GM12891 (cell line): ENCODE results near the gene FUT4.
"Not testable (repeated sequence)": the region's sequence is repeated elsewhere in the genome, so short reads cannot be mapped to it uniquely, and the experiment has no call there.

ENCODE experiments used
- DNase-seq: peaks from one replicate; pipeline ENCODE4 v3.0.0; 2011; ENCODE audit warnings: low spot score; ENCODE audit not compliant: insufficient read length
- FAIRE-seq: peaks from 2 replicates; lab custom pipeline; 2011; peaks lifted over from hg19 to GRCh38; lab: Jason Lieb, UNC
- PAX5 ChIP-seq: IDR thresholded peaks from 2 replicates; pipeline ENCODE4 v1.6.1; 2011; ENCODE audit warnings: low read length, moderate library complexity, mild to moderate bottlenecking; ENCODE audit not compliant: insufficient read depth, severe bottlenecking
- POLR2A ChIP-seq: IDR thresholded peaks from 2 replicates; pipeline ENCODE4 v1.6.1; 2011; ENCODE audit warnings: low read depth, low read length, control low read depth
- POLR2AphosphoS5 ChIP-seq: IDR thresholded peaks from 2 replicates; pipeline ENCODE4 v1.6.1; 2011; ENCODE audit warnings: low read depth, low read length, control low read depth
- POU2F2 ChIP-seq: IDR thresholded peaks from 2 replicates; pipeline ENCODE4 v1.6.1; 2011; ENCODE audit warnings: low read depth, mild to moderate bottlenecking, control low read depth, low read length, moderate library complexity
- SPI1 ChIP-seq: IDR thresholded peaks from 2 replicates; pipeline ENCODE4 v1.6.1; 2011; ENCODE audit warnings: low read depth, low read length, control low read depth
- TAF1 ChIP-seq: IDR thresholded peaks from 2 replicates; pipeline ENCODE4 v1.6.1; 2011; ENCODE audit warnings: low read depth, low read length, control low read depth

Gene FUT4

GRCh38 chr11:94546886-94547285 lies 3.2 kb downstream of the FUT4 start:
- FAIRE-seq (no peak), DNase-seq (no peak)
- TF ChIP-seq POLR2AphosphoS5 = no peak
- no peak for TF ChIP-seq PAX5
- no peak for TF ChIP-seq POLR2A
- no peak for TF ChIP-seq SPI1
- no peak for TF ChIP-seq POU2F2
- TF ChIP-seq TAF1 = no peak

DNA sequence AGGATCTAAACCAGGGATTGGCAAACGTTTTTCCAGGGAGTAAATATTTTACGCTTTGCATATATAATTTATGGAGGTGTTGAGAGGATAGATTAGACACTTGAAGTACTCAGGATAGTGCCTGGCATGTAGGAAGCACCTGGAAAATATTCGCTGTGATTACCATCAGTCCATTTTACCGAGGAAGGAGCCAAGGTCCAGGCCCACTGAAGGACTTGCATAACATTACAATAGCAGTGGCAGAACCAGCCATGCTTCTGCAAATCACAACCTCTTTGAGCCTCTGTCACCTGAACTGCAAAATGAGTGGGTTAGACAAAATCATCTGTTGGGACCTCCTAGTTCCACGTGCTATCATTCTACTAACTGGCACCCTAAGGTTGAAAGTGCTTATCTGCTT lies 5.4 kb downstream of the FUT4 start:
- no peak for DNase-seq
- no peak for FAIRE-seq

GRCh38 chr11:94550513-94550912 lies 6.8 kb downstream of the FUT4 start:
- DNase-seq (no peak), FAIRE-seq (peak; percentile 52)
- TF ChIP-seq SPI1 (0 out of 2 replicates have a peak, but pooled peaks have one; percentile 12), TAF1 (no peak)

More for the DNA sequence above, 5.4 kb downstream of the FUT4 start:
- TF ChIP-seq TAF1 = no peak
- TF ChIP-seq POLR2A = no peak
- TF ChIP-seq POU2F2 = no peak
- TF ChIP-seq POLR2AphosphoS5 = no peak
- no peak for TF ChIP-seq SPI1
- no peak for TF ChIP-seq PAX5

DNA sequence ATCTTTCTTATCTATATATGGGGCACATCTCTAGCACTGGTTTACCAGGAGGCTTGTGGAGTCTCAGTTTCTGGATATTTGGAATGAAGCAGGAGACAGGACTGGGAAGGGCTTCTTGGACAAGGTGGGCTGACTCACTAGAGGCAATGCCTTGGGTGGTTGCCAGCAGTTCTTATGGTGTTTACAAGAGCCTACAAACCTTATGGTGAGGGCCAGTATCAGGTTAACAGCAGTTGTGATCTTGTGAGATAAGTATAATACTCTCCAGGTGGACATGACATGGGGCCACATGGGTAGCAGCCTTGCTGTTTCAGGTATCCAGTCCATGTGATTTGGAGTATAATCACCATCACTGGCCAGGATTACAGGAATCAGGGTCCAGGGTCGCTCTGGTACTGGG lies 10.2 kb downstream of the FUT4 start:
- DNase-seq (no peak), FAIRE-seq (no peak)
- TF ChIP-seq PAX5 (no peak), TAF1 (no peak), SPI1 (no peak), POLR2A (no peak), POU2F2 (no peak), POLR2AphosphoS5 (no peak)

DNA sequence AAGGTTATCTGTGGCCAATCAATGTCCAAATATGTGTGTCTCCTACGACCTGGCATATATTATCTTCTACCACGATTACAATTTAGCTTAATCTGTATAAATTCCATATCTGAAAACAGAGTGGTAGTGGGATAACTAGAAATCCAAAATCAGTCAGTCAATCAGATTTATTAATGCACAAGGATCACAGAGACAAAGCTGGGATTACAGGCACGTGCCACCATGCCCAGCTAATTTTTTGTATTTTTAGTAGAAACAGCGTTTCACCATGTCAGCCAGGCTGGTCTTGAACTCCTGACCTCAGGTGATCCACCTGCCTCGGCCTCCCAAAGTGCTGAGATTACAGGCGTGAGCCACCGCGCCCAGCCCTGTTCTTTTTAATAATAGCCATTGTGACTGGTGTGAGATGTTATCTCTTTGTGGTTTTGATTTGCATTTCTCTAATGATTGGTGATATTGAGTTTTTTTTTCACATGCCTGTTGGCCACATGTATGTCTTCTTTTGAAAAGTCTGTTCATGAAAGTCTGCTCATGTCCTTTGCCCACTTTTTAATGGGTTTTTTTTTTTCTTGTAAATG lies 12.1 kb downstream of the FUT4 start:
- not testable (repeated sequence) for DNase-seq, FAIRE-seq

- DNase-seq = no peak
- FAIRE-seq = no peak
- TF ChIP-seq TAF1 = no peak
- TF ChIP-seq POLR2A = no peak
- TF ChIP-seq SPI1 = no peak
- no peak for TF ChIP-seq POU2F2
- TF ChIP-seq PAX5 = no peak
- no peak for TF ChIP-seq POLR2AphosphoS5
Observed at GRCh38 chr11:94557421-94557820, 13.7 kb downstream of the FUT4 start.

- TF ChIP-seq TAF1 (no peak), POU2F2 (no peak), PAX5 (no peak), POLR2AphosphoS5 (no peak), SPI1 (no peak), POLR2A (no peak)
- no peak for FAIRE-seq
Observed at GRCh38 chr11:94557992-94558391, 14.3 kb downstream of the FUT4 start.

DNA sequence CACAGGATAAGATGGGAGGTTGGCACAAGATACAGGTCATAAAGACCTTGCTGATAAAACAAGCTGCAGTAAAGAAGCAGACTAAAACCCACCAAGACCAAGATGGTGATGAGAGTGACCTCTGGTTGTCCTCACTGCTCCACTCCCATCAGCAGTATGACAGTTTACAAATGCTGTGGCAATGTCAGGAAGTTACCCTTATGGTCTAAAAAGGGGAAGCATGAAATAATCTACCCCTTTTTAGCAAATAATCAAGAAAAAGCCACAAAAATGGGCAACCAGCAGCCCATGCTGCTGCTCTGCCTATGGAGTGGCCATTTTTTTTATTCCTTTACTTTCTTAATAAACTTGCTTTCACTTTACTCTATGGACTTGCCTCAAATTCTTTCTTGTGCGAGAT lies 14.7 kb downstream of the FUT4 start:
- TF ChIP-seq POLR2AphosphoS5 (no peak), PAX5 (no peak), POLR2A (no peak), SPI1 (no peak), POU2F2 (no peak), TAF1 (no peak)
- peak; percentile 31 for FAIRE-seq
- no peak for DNase-seq

More at GRCh38 chr11:94557992-94558391, 14.3 kb downstream of the FUT4 start:
- no peak for DNase-seq

DNA sequence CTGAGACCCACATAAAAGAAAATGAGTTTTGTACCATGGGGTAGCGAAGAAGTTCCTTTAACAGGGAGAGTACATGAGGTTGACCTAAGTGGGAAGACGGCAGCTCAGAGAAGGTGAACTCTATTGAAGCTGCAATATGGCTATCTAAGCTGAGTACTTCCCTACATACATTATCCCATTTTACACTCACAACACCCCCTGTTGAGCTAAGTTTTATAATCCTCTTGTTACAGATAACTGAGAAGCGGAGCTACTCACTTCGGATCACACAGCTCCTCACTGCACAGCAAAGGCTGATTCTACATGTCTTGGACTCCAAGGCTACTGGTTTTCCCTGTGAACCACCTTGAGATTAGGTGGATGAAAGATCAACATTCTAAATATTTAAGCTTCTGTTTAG lies 15.2 kb downstream of the FUT4 start:
- FAIRE-seq (no peak), DNase-seq (no peak)
- no peak for TF ChIP-seq POU2F2
- TF ChIP-seq TAF1 = no peak
- TF ChIP-seq POLR2AphosphoS5 = no peak
- no peak for TF ChIP-seq POLR2A
- no peak for TF ChIP-seq SPI1
- TF ChIP-seq PAX5 = no peak

- no peak for TF ChIP-seq POU2F2
- no peak for FAIRE-seq
- no peak for DNase-seq
Observed at GRCh38 chr11:94559361-94559760, 15.6 kb downstream of the FUT4 start.

DNA sequence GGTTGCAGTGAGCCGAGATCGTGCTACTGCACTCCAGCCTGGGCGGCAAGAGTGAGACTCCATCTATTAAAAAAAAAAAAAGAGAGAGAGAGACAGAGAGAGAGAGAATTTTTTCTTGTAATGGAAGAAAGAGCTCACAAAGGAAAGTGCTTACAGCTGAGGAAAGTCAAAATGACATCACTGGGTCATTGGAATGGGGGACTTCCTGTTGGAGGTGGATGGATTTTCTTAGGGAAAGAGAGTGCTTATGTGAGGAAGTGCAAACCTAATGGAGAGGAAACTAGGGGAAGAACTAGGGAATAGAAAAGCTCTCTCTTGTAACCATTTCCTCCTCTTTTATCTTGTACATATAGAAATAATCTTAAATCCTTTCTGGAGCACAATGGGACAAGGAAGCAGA lies 17.1 kb downstream of the FUT4 start:
- TF ChIP-seq TAF1 (no peak), PAX5 (no peak), POU2F2 (no peak), POLR2A (no peak), SPI1 (no peak), POLR2AphosphoS5 (no peak)
- FAIRE-seq (no peak), DNase-seq (no peak)
